Neural cell (in vitro differentiated cells): ENCODE data around the gene KCNQ1OT1. TPM values are rescaled to one million over a fixed set of nuclear protein-coding genes. Genes with fewer than 3 reads are reported as not detected.

ENCODE experiments used
- H2AFZ ChIP-seq: fragments of 200-600, 300-800 bp; sonication (generic), shearing (Covaris generic); 2 replicates; pipeline ENCODE4 v1.6.0; 2014; ENCODE audit warnings: low read depth, mild to moderate bottlenecking, antibody characterized with exemption, low read length, moderate library complexity
- H3F3A ChIP-seq: fragments of 200-600 bp; shearing (Covaris generic); 2 replicates; pipeline ENCODE4 v1.6.1; 2016; ENCODE audit warnings: mild to moderate bottlenecking, moderate library complexity, mixed read lengths, antibody characterized with exemption, low read length; ENCODE audit not compliant: insufficient read depth, poor library complexity, severe bottlenecking
- H3K27ac ChIP-seq: fragments of 200-600, 300-800 bp; sonication (generic), shearing (Covaris generic); 2 replicates; pipeline ENCODE4 v1.5.1; 2014; ENCODE audit warnings: mild to moderate bottlenecking, low read length, moderate library complexity
- H3K27me3 ChIP-seq: fragments of 300-800, 200-600 bp; sonication (generic), shearing (Covaris generic); 2 replicates; pipeline ENCODE4 v1.6.0; 2014; ENCODE audit warnings: mild to moderate bottlenecking, low read depth, low read length, moderate library complexity; ENCODE audit not compliant: insufficient read depth
- H3K36me3 ChIP-seq: fragments of 300-800, 200-600 bp; sonication (generic), shearing (Covaris generic); 2 replicates; pipeline ENCODE4 v1.5.1; 2014; ENCODE audit warnings: mild to moderate bottlenecking, antibody characterized with exemption, low read length, moderate library complexity; ENCODE audit not compliant: insufficient read depth
- H3K4me2 ChIP-seq: fragments of 300-800, 200-600 bp; sonication (generic), shearing (Covaris generic); 2 replicates; pipeline ENCODE4 v1.6.0; 2014; ENCODE audit warnings: mild to moderate bottlenecking, low read length
- H3K4me3 ChIP-seq: fragments of 300-800, 200-600 bp; sonication (generic), shearing (Covaris generic); 2 replicates; pipeline ENCODE4 v1.5.1; 2014; ENCODE audit warnings: mild to moderate bottlenecking, low read length, moderate library complexity
- H3K79me2 ChIP-seq: fragments of 200-600 bp; shearing (Covaris generic); replicated peaks from 2 replicates; pipeline ENCODE4 v1.6.0; 2014; ENCODE audit warnings: mild to moderate bottlenecking, low read length, moderate library complexity; ENCODE audit not compliant: insufficient read depth
- H3K9ac ChIP-seq: fragments of 300-800, 200-600 bp; sonication (generic), shearing (Covaris generic); 2 replicates; pipeline ENCODE4 v1.6.1; 2016; ENCODE audit warnings: mild to moderate bottlenecking, low read length, mixed read lengths
- H3K9me2 ChIP-seq: fragments of 200-600 bp; shearing (Covaris generic); 2 replicates; pipeline ENCODE4 v1.6.1; 2016; ENCODE audit warnings: mild to moderate bottlenecking, low read length, mixed read lengths; ENCODE audit not compliant: insufficient read depth
- H3K9me3 ChIP-seq: fragments of 200-600, 300-800 bp; sonication (generic), shearing (Covaris generic); 2 replicates; pipeline ENCODE4 v1.6.1; 2016; ENCODE audit warnings: mild to moderate bottlenecking, mixed run types, low read length, moderate library complexity, mixed read lengths
- H4K20me1 ChIP-seq: fragments of 200-600 bp; shearing (Covaris generic); 2 replicates; pipeline ENCODE4 v1.6.1; 2016; ENCODE audit warnings: mild to moderate bottlenecking, mixed run types; ENCODE audit not compliant: insufficient read depth
- CTCF ChIP-seq: fragments of 450-650 bp; IDR thresholded peaks from 2 replicates; pipeline ENCODE4 v1.5.1; 2014; ENCODE audit warnings: antibody characterized with exemption, mild to moderate bottlenecking, moderate library complexity; ENCODE audit not compliant: poor library complexity, severe bottlenecking
- EP300 ChIP-seq: fragments of 450-650 bp; conservative IDR thresholded peaks from 2 replicates; pipeline ENCODE4 v1.6.1; 2014; ENCODE audit warnings: antibody characterized with exemption, mild to moderate bottlenecking, moderate library complexity; ENCODE audit not compliant: poor library complexity, severe bottlenecking
- EZH2 ChIP-seq: fragments of 200-600, 300-800 bp; shearing (Covaris generic), sonication (generic); IDR thresholded peaks from 2 replicates; pipeline ENCODE4 v1.6.1; 2014; ENCODE audit warnings: antibody characterized with exemption, low read length, borderline replicate concordance, mild to moderate bottlenecking; ENCODE audit not compliant: insufficient read depth, poor library complexity, severe bottlenecking
- MXI1 ChIP-seq: fragments of 450-650 bp; conservative IDR thresholded peaks from 2 replicates; pipeline ENCODE4 v1.6.1; 2014; ENCODE audit warnings: antibody characterized with exemption, mild to moderate bottlenecking; ENCODE audit not compliant: poor library complexity, severe bottlenecking
- POLR2AphosphoS5 ChIP-seq: IDR thresholded peaks from 2 replicates; pipeline ENCODE4 v1.6.1; 2012
- RAD21 ChIP-seq: fragments of 450-650 bp; conservative IDR thresholded peaks from 2 replicates; pipeline ENCODE4 v1.6.1; 2014; ENCODE audit warnings: antibody characterized with exemption, mild to moderate bottlenecking, moderate library complexity
- REST ChIP-seq: IDR thresholded peaks from 2 replicates; pipeline ENCODE4 v1.6.1; 2012; ENCODE audit warnings: borderline replicate concordance
- SMC3 ChIP-seq: fragments of 450-650 bp; conservative IDR thresholded peaks from 2 replicates; pipeline ENCODE4 v1.6.1; 2014; ENCODE audit warnings: antibody characterized with exemption, mild to moderate bottlenecking, moderate library complexity; ENCODE audit not compliant: poor library complexity
- TAF1 ChIP-seq: IDR thresholded peaks from 2 replicates; pipeline ENCODE4 v1.6.1; 2012; ENCODE audit warnings: low read depth
- polyA plus RNA-seq: library from polyadenylated mRNA; depleted of rRNA; stranded (reverse); fragments of >200 nt; gene quantifications from 2 replicates; pipeline ENCODE4 v1.2.3, GENCODE V29; 2014

KCNQ1OT1 gene
- polyA plus RNA-seq, 1 donor from 2014 or later = 0.12 TPM

GRCh38 chr11:2612884-2613571 is 86.8 kb downstream of the KCNQ1OT1 start:
- TF ChIP-seq REST = no peak
- Histone ChIP-seq H4K20me1 (no peaks in the 10 kb centered on the region), H2AFZ (no peak overlapping the region), H3K4me3 (no peak overlapping the region), H3K9ac (no peak overlapping the region), H3K36me3 (no peaks in the 10 kb centered on the region), H3K9me3 (peaks cover 5% of the 10 kb centered on the region), H3K27me3 (no peaks in the 10 kb centered on the region), H3K79me2 (no peaks in the 10 kb centered on the region), H3K4me2 (no peak overlapping the region), H3K9me2 (no peaks in the 10 kb centered on the region), H3K27ac (no peak overlapping the region), H3F3A (no peaks in the 10 kb centered on the region)

DNA sequence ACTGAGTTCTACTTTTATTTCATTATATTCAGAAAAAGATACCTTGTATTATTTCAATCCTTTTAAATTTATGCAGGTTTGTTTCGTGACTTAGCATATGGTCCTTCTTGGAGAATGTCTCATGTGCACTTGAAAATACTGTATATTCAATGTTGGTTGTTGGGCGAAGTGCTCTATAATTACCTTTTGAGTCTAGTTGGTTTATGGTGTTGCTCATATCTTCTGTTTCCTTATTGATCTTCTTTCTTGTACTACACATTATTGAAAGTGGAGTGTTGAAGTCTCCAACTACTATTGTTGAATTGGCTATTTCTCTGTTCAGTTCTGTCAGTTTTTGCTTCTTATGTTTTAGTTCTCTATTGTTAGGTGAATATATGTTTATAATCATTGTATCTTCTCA is 90.4 kb downstream of the KCNQ1OT1 start:
- Histone ChIP-seq H3K36me3 (no peaks in the 10 kb centered on the region), H3K79me2 (no peaks in the 10 kb centered on the region), H3K4me2 (no peak overlapping the region), H3K9me3 (peaks cover 5% of the 10 kb centered on the region), H3F3A (no peaks in the 10 kb centered on the region), H3K27me3 (no peaks in the 10 kb centered on the region), H2AFZ (no peak overlapping the region), H3K9me2 (no peaks in the 10 kb centered on the region), H3K9ac (no peak overlapping the region), H3K27ac (no peak overlapping the region), H4K20me1 (no peaks in the 10 kb centered on the region), H3K4me3 (no peak overlapping the region)
- TF ChIP-seq POLR2AphosphoS5 (no peak), REST (no peak), RAD21 (no peak), EZH2 (no peak), MXI1 (no peak), TAF1 (no peak), CTCF (no peak), SMC3 (no peak), EP300 (no peak)
